PC-9 (cell line): Measurements from ENCODE around the gene PKNOX2. TPM values are rescaled to one million over a fixed set of nuclear protein-coding genes. Genes with fewer than 3 reads are reported as not detected.

Source experiments
- BruUV-seq: library from RNA; stranded (reverse); fragments of 400-500 nt; replicated peaks from 2 replicates; lab custom pipeline; 2021; lab: Mats Ljungman, UMichigan
- CTCF ChIA-PET: fragments of 300-600 bp; sonication (Branson Sonifier 250); formaldehyde crosslinking; loops from one replicate; lab custom pipeline; 2022; ENCODE audit warnings: antibody characterized with exemption; lab: Charles Lee
- POLR2A ChIA-PET: fragments of 300-600 bp; sonication (Branson Sonifier 250); formaldehyde crosslinking; loops from one replicate; lab custom pipeline; 2022; ENCODE audit warnings: antibody characterized with exemption; ENCODE audit not compliant: unreplicated experiment; lab: Charles Lee
- DNase-seq, 2 experiments: peaks; one replicate each; pipeline versions ENCODE4 v3.0.0 to v3.0.0-alpha.2; 2015 to 2022; ENCODE audit warnings: mixed read lengths in 1 of 2
- H2AFZ ChIP-seq: fragments of 200-600 bp; sonication (generic); 2 replicates; pipeline ENCODE4 v1.8.1; 2017; ENCODE audit warnings: antibody characterized with exemption
- H3F3A ChIP-seq: fragments of 200-600 bp; sonication (generic); 2 replicates; pipeline ENCODE4 v1.8.1; 2017; ENCODE audit warnings: antibody characterized with exemption, mild to moderate bottlenecking, low read depth; ENCODE audit not compliant: insufficient read depth
- H3K27ac ChIP-seq: fragments of 200-600 bp; sonication (generic); 2 replicates; pipeline ENCODE4 v1.6.1; 2016; ENCODE audit warnings: mixed run types
- H3K27me3 ChIP-seq: fragments of 200-600 bp; sonication (generic); 2 replicates; pipeline ENCODE4 v1.6.1; 2016; ENCODE audit warnings: low read depth, mixed run types; ENCODE audit not compliant: insufficient read depth
- H3K36me3 ChIP-seq: fragments of 200-600 bp; sonication (generic); 2 replicates; pipeline ENCODE4 v1.6.1; 2016; ENCODE audit warnings: low read depth, mixed run types
- H3K4me1 ChIP-seq: fragments of 200-600 bp; sonication (generic); replicated peaks from 2 replicates; pipeline ENCODE4 v1.6.1; 2016; ENCODE audit warnings: mixed run types; ENCODE audit not compliant: insufficient read depth
- H3K4me2 ChIP-seq: fragments of 200-600 bp; sonication (generic); 2 replicates; pipeline ENCODE4 v1.6.1; 2017; ENCODE audit warnings: mixed run types
- H3K4me3 ChIP-seq: fragments of 200-600 bp; sonication (generic); 2 replicates; pipeline ENCODE4 v1.6.1; 2016; ENCODE audit warnings: mixed run types
- H3K79me2 ChIP-seq: fragments of 200-600 bp; sonication (generic); 2 replicates; pipeline ENCODE4 v1.6.1; 2017; ENCODE audit warnings: low read depth, mixed run types
- H3K9me2 ChIP-seq: fragments of 200-600 bp; sonication (generic); 2 replicates; pipeline ENCODE4 v1.8.1; 2017; ENCODE audit warnings: mild to moderate bottlenecking; ENCODE audit not compliant: insufficient read depth
- H3K9me3 ChIP-seq: fragments of 200-600 bp; sonication (generic); 2 replicates; pipeline ENCODE4 v1.8.1; 2016; ENCODE audit warnings: low read depth; ENCODE audit not compliant: insufficient read depth
- H4K20me1 ChIP-seq: fragments of 200-600 bp; sonication (generic); 2 replicates; pipeline ENCODE4 v1.8.1; 2017; ENCODE audit not compliant: insufficient read depth
- EZH2 ChIP-seq: fragments of 200-600 bp; sonication (generic); IDR thresholded peaks from 2 replicates; pipeline ENCODE4 v1.8.0; 2017; ENCODE audit warnings: antibody characterized with exemption, low read depth
- intact Hi-C: fragments of 100-400 bp; cut with micrococcal nuclease; formaldehyde crosslinking; loops from one replicate; pipeline ENCODE4 v1.10.0; 2022; ENCODE audit not compliant: unreplicated experiment
- total RNA-seq: library from RNA; stranded (reverse); gene quantifications from 2 replicates; pipeline ENCODE4 v1.2.3, GENCODE V29; 2021
- TF ChIP-seq, protein P1 (sequence below): fragments of 200-600 bp; sonication (generic); conservative IDR thresholded peaks from 2 replicates; pipeline ENCODE4 v1.6.1; 2017; ENCODE audit warnings: mixed run types, antibody characterized with exemption, mild to moderate bottlenecking, moderate library complexity

Gene PKNOX2
- total RNA-seq, 1 experiment from 2014 or later: not detected

- no TSS peak for BruUV-seq
- POLR2A ChIA-PET: no interaction called here
- TF ChIP-seq, protein P1, sequence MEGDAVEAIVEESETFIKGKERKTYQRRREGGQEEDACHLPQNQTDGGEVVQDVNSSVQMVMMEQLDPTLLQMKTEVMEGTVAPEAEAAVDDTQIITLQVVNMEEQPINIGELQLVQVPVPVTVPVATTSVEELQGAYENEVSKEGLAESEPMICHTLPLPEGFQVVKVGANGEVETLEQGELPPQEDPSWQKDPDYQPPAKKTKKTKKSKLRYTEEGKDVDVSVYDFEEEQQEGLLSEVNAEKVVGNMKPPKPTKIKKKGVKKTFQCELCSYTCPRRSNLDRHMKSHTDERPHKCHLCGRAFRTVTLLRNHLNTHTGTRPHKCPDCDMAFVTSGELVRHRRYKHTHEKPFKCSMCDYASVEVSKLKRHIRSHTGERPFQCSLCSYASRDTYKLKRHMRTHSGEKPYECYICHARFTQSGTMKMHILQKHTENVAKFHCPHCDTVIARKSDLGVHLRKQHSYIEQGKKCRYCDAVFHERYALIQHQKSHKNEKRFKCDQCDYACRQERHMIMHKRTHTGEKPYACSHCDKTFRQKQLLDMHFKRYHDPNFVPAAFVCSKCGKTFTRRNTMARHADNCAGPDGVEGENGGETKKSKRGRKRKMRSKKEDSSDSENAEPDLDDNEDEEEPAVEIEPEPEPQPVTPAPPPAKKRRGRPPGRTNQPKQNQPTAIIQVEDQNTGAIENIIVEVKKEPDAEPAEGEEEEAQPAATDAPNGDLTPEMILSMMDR: no peak
- TF ChIP-seq EZH2: no peak
- Histone ChIP-seq H3K79me2 (no peaks in the 10 kb centered on the region), H4K20me1 (no peaks in the 10 kb centered on the region), H3K27me3 (peaks cover 91% of the 10 kb centered on the region), H3K9me3 (no peaks in the 10 kb centered on the region), H2AFZ (no peak overlapping the region), H3K36me3 (no peaks in the 10 kb centered on the region), H3F3A (no peaks in the 10 kb centered on the region), H3K27ac (no peak overlapping the region), H3K4me2 (no peak overlapping the region), H3K9me2 (no peaks in the 10 kb centered on the region), H3K4me3 (no peak overlapping the region), H3K4me1 (no peaks in the 10 kb centered on the region)
- intact Hi-C loops: loop anchor here (10.0 kb wide), 1 partner anchor 568 kb away; no protein-coding TSS in a partner anchor
- CTCF ChIA-PET: no interaction called here
- DNase-seq: no peak
These were observed 237.9 kb downstream of the PKNOX2 start for GRCh38 chr11:125402435-125402834.

GRCh38 chr11:125404157-125404810 is 239.7 kb downstream of the PKNOX2 start:
- no peak for TF ChIP-seq EZH2
- TF ChIP-seq, protein P1: no peak
- no peaks in the 10 kb centered on the region for H3K9me3 ChIP-seq
- no peaks in the 10 kb centered on the region for H3K79me2 ChIP-seq
- no TSS peak for BruUV-seq
- H3K4me2 ChIP-seq: no peak overlapping the region
- H3K27me3 ChIP-seq: peaks cover 90% of the 10 kb centered on the region
- H3K27ac ChIP-seq: no peak overlapping the region
- CTCF ChIA-PET: no interaction called here
- intact Hi-C loops: loop anchor here (10.0 kb wide), 1 partner anchor 569 kb away; no protein-coding TSS in a partner anchor
- no peaks in the 10 kb centered on the region for H3K36me3 ChIP-seq
- H3F3A ChIP-seq: no peaks in the 10 kb centered on the region
- no peak overlapping the region for H2AFZ ChIP-seq
- H3K4me1 ChIP-seq: no peaks in the 10 kb centered on the region
- no peak overlapping the region for H3K4me3 ChIP-seq
- POLR2A ChIA-PET: no interaction called here
- H4K20me1 ChIP-seq: no peaks in the 10 kb centered on the region
- H3K9me2 ChIP-seq: no peaks in the 10 kb centered on the region
- DNase-seq: no peak

GRCh38 chr11:125404811-125405790 is 240.6 kb downstream of the PKNOX2 start:
- intact Hi-C loops: loop anchor here (1.0 to 10.0 kb wide), 2 partner anchors 314 to 570 kb away; no protein-coding TSS in a partner anchor
- H3K4me2 ChIP-seq: no peak overlapping the region
- TF ChIP-seq, protein P1: peak; percentile 91
- TF ChIP-seq EZH2: no peak
- H3K4me1 ChIP-seq: no peaks in the 10 kb centered on the region
- no peaks in the 10 kb centered on the region for H3K36me3 ChIP-seq
- ChIA-PET POLR2A (no interaction called here), CTCF (no interaction called here)
- no TSS peak for BruUV-seq
- no peaks in the 10 kb centered on the region for H4K20me1 ChIP-seq
- H3K27me3 ChIP-seq: peaks cover 88% of the 10 kb centered on the region
- no peak overlapping the region for H2AFZ ChIP-seq
- H3K9me2 ChIP-seq: no peaks in the 10 kb centered on the region
- no peaks in the 10 kb centered on the region for H3K9me3 ChIP-seq
- DNase-seq: peak in 1 of 2 experiments; percentile 56
- H3K79me2 ChIP-seq: no peaks in the 10 kb centered on the region
- no peak overlapping the region for H3K27ac ChIP-seq
- H3F3A ChIP-seq: no peaks in the 10 kb centered on the region
- H3K4me3 ChIP-seq: no peak overlapping the region
